ENCODE data around the gene DIP2A. TPM values are rescaled to one million over a fixed set of nuclear protein-coding genes. Genes with fewer than 3 reads are reported as not detected.
"Not testable (repeated sequence)": the region's sequence is repeated elsewhere in the genome, so short reads cannot be mapped to it uniquely, and the experiment has no call there.

DIP2A gene
- polyA plus RNA-seq, 4 donors, result 23.7 to 56.3 (median 39.0) TPM

DNA sequence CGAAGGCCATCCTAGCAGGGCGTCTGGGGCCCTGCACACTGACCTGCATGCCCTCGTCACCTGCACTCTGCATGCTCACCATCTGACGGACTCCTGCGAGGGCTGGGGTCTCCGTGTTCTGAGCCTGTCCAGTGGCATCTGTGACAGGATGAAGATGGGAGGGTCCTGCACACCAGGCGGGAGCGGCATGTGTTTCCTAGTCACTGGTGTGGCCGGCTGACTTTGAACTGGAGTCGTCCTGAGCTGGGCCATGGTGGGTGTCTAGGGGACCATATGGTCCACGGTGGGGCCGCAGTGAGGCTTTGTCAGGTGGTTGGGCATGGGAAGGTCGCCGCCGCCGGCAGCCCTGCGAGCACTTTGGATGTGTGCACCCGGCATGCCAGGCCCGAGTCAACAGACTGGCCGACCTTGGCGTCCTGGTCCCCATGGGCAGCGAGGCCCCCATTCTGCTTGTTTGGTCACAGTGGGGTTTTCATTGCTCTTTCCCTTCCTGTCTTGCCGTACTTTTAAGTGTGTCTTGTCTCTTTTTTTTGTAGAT is 16.7 kb upstream of the DIP2A start:
- no peak for DNase-seq (ENCODE audit: low read depth in 4 of 4, low spot score in 2 of 4)

DNA sequence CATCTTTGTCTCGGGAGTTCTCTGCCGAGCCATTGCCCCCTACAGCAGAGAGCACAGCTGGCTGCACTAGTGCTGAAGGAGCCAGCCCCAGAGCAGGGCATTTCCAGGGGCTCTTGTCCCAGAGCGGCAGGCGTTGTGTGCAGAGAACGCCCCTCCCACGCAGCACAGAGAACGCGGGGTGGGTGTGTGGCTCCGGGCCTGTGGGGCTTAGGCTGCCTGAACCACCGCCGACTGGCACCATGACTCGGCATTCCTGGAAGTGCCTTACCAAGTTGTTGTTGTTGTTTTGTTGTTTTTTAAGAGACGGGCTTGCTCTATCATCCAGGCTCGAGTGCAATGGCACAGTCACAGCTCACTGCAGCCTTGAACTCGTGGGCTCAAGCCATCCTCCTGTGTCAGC is 15.8 kb upstream of the DIP2A start:
- no peak for DNase-seq (ENCODE audit: low read depth in 4 of 4, low spot score in 2 of 4)

DNA sequence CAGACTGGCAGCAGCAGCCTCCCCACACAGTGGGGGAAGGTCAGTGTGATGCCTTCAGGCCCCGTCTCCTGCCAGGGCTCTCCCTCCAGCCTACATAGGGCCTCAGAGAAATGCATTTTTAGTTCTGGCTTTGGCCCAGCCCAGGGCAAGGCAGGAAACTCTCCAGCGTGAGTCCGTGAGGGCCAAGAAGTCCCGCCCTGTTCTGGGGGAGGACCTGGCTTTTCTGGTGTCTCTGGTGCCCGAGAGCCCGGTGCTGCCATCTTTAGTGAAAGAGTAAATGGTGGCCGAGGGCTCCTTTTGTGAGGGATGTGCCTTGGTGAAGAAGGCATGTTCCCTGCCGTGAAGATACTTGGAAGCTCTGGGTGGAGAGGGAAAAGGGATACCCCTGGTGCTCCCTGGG is 14.8 kb upstream of the DIP2A start:
- no peak for DNase-seq (ENCODE audit: low read depth in 4 of 4, low spot score in 2 of 4)

DNA sequence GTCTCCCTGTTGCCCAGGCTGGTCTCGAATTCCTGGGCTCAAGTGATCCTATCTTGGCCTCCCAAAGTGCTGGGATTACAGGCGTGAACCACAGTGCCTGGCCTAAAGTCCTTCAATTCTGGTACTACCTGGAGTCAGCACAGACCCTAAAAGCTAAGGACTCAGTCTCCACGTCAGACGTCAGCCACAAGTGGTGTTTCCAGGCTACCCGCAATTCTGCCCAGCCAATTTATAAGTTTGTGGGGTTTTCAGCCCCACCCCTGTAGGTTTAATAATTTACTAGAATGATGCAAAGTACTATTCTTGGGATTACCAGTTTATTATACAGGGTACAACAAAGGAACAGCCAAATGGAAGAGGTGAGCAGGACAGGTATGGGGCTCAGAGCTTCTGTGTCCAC is 10.6 kb upstream of the DIP2A start:
- DNase-seq (ENCODE audit: low read depth in 4 of 4, low spot score in 2 of 4), result no peak

DNA sequence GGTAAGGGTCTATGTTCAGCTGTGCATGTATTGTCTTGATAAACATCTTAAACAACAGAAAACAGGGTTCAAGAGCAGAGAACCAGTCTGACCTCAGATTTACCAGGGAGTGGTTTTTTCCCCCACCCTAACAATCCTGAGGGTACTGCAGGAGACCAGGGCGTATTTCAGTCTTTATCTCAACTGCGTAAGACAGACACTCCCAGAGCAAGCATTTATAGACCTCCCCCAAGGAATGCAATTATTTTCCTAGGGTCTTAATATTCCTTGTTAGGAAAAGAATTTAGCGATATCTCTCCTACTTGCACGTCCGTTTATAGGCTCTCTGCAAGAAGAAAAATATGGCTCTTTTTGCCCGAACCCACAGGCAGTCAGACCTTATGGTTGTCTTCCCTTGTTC is 9.8 kb upstream of the DIP2A start:
- not testable (repeated sequence) for DNase-seq (ENCODE audit: low read depth in 4 of 4, low spot score in 2 of 4)

DNA sequence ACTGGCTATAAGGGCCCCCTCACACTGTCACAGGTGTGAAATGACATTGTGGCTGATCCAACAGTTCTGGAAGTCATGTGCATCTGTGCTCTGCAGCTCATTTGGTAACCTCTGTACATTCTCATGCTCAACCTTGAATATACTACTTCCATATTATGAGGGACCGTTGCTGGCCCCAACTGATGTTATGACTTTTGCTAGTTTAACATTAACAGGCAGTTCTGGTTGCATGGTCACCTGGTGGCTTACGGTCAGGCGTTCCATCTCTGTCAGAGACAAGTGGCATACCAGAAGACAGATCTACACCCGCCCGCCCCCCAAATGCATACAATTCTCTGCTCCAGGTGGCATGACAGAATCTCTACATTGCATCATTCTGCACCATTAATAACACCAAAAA is 6.0 kb upstream of the DIP2A start:
- DNase-seq (ENCODE audit: low read depth in 4 of 4, low spot score in 2 of 4), result no peak

DNA sequence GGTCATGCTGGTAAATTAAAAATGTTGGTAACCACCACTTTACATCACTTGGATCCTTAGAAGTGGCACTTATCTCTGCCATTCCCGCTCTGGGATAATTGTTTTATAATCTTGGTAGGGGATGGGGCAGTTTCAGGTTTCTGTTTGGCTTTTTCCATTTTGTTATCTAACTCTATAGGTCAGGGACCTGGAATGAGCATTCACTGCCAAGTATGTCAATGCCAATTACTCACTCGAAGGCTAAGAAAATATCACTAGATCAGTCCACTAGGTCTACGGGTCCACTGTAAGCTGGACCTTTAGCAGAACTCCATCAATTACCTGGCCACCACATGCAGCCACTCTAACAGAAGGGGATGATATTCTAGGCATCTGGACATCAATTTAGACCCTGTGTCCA is 4.5 kb upstream of the DIP2A start:
- DNase-seq (ENCODE audit: low read depth in 4 of 4, low spot score in 2 of 4), result no peak

DNA sequence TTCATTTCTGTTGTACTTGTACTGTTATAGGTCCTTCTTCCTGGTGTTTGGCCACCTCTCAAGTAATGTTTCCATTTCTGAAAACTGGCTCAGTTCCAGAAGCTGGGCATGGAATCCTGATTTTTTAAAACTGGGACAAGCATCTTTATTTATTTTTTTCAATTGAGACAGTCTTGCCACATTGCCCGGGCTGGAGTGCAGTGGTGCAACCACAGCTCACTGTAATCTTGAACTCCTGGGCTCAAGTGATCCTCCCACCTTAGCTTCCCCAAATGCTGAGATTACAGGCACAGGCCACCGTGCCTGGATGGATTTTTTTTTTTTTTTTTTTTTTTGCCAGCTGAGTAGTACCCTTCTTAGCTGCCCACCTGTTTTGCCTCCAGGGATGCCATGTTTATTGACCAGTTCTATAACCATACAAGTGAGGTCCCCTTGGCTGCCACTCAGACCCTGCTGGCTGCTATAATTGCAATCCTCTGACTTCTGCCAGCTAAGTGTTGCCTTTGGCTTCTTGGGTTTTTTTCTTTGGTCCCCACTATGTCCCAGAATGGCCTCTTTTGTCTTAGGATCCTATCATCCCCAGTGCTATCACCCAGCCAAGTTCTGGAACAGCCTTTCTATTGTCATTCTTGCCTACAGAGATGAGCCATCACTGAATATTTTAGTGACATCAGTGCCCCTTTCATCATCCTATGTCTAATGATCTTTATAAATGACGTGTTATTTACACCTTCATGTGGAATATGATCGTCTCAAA is 3.9 kb upstream of the DIP2A start:
- DNase-seq (ENCODE audit: low read depth in 4 of 4, low spot score in 2 of 4), result no peak

DNA sequence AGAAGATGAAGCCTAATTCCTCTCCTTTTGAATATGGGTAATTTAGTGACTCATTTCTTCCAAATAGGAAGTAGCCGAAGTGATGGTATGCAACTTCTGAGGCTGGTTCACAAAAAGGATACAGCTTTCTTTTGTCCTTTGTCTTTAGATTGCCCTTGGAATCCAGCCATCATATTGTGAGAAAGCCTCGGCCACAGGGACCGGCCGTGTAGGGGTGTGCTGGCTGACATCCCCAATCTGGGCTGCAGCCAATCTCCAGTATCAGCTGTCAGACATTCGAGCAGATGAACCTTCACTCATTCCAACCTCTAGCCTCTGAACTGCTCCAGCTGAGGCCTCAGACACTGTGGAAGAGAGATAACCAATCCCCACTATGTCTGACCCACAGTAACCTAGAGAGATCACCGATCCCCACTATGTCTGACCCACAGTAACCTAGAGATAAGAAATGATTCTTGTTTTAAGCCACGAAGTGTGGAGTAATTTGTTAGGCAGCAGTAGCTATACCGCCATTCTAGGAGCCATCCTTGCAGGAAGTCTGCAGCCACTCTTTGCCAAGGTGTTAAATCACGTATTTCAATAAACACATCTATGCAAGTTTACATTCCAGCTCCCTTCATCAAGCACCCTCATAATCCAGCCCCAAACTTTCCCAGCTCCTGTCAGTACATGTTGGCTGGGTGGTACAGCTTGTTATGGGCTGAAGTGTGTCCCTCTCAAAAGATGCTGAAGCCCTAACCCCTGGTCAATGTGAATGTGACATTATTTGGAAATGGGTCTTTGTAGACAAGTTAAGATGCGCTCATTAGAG is 2.9 kb upstream of the DIP2A start:
- no peak for DNase-seq (ENCODE audit: low read depth in 4 of 4, low spot score in 2 of 4)

DNA sequence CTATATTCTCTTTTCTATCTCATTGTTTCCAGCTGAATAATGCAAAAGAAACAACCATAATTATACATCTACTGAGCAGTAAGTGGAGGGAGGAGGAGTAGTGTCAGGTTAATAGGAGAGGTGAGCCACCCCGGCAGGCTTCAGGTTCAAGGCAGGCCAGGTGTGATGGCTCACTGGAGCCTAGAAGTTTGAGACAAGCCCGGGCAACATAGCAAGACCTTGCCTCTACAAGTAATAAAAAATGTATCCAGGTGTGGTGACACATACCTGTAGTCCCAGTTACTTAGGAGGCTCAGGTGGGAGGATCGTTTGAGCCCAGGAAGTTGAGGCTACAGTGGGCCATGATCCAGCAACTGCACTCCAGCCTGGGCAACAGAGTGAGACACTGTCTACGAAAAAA is 1.9 kb upstream of the DIP2A start:
- no peak for DNase-seq (ENCODE audit: low read depth in 4 of 4, low spot score in 2 of 4)

DNA sequence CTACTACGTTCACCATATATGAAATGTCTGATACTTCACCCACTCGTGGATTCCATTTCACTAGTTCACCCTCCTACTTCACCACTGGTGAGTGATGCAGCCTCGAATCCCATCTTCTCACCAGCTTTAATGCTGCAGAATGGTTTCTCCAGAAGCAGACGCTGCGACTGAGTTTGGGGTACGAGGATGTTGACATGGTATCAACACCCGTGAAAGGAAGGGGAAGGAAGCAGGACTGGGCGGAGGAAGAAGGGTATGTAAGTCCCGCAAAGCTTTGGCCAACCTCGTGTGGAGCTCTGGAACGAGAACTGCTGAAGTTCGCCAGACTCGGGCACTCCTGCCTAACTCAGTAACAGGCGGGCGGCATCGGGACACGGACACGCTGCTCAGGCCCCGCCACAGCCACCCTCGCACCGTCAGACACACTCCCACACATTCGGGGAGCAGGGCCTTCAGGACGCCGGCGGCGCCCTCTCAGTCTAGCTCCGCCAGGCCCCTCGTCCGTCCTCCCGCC is 833 bp upstream of the DIP2A start:
- peak in 2 of 4 donors; percentile 13 to 28 for DNase-seq (ENCODE audit: low read depth in 4 of 4, low spot score in 2 of 4)

DNA sequence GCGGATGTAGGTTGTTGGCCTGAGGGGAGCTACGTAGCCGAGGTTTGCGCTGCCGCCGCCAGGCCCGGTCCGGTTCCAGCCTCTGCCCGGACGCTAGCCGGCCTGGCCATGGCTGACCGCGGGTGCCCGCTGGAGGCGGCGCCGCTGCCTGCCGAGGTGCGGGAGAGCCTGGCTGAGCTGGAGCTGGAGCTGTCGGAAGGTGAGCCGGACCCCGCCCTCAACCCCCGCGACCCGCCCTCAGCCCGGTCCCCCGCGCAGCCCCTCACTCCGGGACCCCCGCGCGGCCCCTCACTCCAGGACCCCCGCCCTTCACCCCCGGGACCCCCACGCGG is 299 bp downstream of the DIP2A start:
- no peak for DNase-seq (ENCODE audit: low read depth in 4 of 4, low spot score in 2 of 4)

DNA sequence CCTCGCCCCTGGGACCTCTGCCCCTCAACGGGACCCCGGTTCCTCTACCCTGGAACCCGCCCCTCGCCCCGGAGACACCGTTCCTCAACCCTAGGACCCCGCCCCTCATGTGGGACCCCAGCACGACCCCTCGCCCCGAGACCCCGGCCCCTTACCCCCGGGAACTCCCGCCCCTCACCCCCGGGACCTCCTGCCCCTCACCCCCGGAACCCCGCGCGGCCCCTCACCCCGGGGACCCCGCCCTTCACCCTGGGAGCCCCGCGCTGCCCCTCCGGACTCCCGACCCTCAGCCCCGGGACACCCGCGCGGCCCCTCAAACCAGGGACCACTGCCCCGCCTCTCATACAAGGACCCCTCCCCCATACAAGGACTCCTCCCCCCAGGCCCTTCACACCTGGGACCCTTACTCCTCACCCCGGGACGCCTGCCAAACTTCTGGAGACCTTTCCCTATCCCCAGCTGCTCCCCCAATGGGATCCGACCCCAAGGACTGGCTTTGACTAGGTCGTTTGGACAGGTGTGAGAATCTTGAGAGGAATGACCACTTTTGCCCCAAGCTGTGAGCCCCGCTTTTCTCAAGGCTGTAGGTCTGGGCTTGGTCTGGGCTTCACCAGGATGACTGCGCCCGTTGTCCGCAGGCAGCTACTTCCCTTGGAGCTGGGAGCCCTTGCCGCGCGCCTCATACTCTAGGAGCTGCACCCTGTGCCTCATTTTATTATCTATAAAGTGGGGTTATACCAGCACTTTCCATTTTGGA is 843 bp downstream of the DIP2A start:
- no peak for DNase-seq (ENCODE audit: low read depth in 4 of 4, low spot score in 2 of 4)

DNA sequence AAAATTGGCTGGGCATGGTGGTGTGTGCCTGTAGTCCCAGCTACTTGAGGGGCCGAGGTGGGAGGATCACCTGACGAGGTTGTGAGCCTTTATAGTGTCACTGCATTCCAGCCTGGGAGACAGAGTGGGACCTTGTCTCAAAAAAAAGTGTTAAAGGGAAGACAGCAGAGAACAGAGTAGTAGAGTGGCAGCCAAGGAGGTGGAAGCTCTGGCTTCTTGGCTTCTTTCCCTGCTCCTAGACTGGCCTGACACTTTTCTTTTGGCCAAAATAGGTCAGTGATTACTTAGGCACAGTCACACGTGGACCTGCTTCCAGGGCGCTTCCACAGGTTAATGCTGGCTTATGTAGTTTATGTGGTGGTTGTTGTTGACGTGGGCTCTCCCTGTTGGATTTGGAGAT is 3.2 kb downstream of the DIP2A start:
- DNase-seq (ENCODE audit: low read depth in 4 of 4, low spot score in 2 of 4), result no peak

DNA sequence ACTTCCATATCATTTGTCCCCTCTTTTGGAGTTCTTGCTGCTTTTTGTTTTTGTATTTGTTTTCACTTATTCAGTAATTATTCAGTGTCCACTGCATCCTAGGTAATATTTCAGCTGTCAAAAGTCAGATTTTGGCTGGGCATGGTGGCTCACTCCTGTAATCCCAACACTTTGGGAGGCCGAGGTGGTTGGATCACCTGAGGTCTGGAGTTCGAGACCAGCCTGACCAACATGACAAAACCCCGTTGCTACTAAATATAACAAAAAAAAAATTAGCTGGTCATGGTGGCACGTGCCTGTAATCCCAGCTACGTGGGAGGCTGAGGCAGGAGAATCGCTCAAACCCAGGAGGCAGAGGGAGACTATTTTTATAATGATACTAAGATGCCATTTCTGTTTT is 6.5 kb downstream of the DIP2A start:
- DNase-seq (ENCODE audit: low read depth in 4 of 4, low spot score in 2 of 4), result not testable (repeated sequence)

DNA sequence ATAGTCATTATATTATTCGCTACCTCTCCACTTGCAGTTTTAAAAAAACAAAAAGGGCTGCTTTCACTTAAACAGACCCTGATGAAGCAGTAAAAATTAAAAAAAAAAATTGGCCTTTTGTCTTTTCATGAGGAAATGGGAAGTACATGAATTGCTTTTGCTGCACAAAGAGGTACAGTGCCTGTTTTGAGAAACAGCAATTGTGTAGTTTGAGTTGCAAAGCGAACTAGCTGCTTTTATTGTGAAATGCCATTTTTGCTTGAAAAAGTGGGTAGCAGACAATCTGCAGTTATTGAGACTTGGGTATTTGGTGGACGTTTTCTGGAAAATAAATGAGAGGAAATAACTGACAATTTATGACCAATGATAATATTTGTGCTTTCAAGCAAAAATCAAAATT is 7.0 kb downstream of the DIP2A start:
- no peak for DNase-seq (ENCODE audit: low read depth in 4 of 4, low spot score in 2 of 4)

DNA sequence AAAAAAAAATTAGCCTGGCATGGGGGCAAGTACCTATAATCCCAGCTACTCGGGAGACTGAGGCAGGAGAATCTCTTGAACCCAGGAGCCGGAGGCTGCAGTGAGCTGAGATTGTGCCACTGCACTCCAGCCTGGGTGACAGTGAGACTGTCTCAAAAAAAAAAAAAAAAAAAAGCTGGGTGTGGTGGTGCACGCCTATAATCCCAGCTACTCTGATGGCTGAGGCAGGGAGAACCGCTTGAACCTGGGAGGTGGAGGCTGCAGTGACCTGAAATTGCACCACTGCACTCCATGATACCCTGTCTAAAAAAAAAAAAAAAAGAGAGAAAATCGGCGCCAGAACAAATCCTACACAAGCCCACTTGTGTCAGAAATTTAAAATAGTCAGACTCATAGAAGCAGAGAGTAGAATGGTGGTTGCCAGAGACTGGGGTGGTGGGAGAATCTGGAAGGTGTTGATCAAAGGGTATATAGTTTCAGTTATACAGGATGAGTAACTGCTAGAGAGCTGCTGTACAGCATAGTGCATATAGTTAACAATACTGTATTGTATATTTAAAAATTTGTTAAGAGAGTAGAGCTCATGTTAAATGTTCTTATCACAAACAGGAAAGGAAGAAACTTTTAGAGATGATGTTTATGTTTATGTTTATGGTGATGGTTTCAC is 9.6 kb downstream of the DIP2A start:
- no peak for DNase-seq (ENCODE audit: low read depth in 4 of 4, low spot score in 2 of 4)

DNA sequence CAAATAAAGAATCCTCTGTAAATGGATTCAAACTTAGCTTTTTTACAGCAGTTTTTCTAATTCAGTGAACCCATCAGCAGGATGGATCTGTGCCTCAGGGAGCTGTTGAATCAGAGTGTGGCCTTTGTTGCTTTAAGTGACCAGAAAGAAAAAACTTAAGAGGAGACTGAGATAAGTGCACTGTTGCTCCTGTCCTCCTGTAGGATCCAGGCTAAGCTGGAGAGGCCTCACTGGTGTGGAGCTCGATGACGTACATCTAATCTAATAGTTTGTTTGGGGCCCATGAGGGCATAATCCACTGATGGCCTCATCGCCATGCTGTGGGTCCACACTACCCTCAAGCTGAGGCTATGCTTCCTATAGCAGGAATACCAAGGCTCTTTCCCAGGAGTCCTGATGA is 10.6 kb downstream of the DIP2A start:
- no peak for DNase-seq (ENCODE audit: low read depth in 4 of 4, low spot score in 2 of 4)

DNA sequence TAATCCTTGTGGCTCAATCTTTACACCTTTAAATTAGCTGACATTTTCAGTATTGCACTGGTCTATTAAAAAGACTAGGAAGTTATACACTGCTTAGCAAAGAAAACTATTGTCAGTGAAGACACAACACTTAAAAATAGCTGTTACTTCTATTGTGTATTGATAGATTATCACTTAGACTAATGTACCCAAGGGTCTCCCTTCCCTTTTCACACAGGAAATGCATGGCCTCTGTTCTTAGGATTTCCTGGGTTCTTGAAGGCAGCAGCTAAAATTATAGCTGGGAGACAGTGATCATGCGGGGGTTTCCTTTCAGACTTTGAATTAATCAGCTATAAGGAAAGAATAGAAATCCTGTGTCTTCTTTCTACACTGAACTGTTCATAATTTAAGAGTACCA is 12.8 kb downstream of the DIP2A start:
- no peak for DNase-seq (ENCODE audit: low read depth in 4 of 4, low spot score in 2 of 4)

DNA sequence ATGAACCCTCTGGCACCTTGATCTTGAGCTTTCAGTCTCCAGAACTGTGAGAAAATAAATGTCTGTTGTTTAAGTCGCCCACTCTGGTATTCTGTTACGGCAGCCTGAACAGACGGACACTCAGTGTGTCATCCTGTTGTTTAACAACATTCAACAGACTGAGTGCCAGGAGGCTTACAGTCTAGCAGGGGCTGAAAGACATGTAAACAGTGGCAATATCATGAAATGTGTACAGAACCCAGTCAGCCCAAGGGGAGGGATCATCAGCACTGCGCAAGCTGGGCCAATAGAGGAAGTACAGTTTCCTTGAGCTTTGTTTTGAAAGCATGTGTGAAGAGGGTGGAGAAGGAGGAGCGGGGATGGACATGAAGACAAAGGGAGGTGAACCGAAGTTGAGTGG is 13.6 kb downstream of the DIP2A start:
- DNase-seq (ENCODE audit: low read depth in 4 of 4, low spot score in 2 of 4), result no peak

DNA sequence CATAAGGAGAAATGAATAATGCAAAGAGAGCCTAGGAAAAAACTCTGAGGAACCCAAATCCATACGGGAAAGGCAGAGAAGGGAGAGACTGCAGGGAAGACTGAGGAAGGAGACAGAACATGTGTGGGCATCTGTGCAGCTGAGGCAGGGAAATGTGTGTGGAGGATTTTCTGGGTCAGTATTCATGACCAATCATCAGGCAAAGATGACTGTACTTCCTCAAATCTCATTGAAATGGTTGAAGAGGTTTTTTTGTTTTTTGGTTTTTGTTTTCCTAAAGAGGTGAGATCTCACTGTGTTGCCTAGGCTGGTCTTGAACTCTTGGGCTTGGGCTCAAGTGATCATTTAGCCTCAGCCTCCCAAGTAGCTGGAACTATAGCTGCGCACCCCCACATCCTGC is 15.7 kb downstream of the DIP2A start:
- no peak for DNase-seq (ENCODE audit: low read depth in 4 of 4, low spot score in 2 of 4)
